CD4-positive, alpha-beta T cell treated with Interleukin-1 beta for 1 hour (primary cell): ENCODE results near the gene IGSF3.
"Not testable (repeated sequence)": the region's sequence is repeated elsewhere in the genome, so short reads cannot be mapped to it uniquely, and the experiment has no call there.

Experiments used
- DNase-seq, 2 donors: peaks; one replicate each; pipeline ENCODE4 v3.0.0-alpha.2; 2020 to 2022

Gene IGSF3

GRCh38 chr1:116658645-116659044 is 8.9 kb downstream of the IGSF3 start:
- DNase-seq = not testable (repeated sequence)

GRCh38 chr1:116657836-116658235 is 9.7 kb downstream of the IGSF3 start:
- not testable (repeated sequence) for DNase-seq

GRCh38 chr1:116654351-116654750 is 13.2 kb downstream of the IGSF3 start:
- no peak for DNase-seq

GRCh38 chr1:116652598-116652997 is 14.9 kb downstream of the IGSF3 start:
- not testable (repeated sequence) for DNase-seq

GRCh38 chr1:116650781-116651180 is 16.8 kb downstream of the IGSF3 start:
- not testable (repeated sequence) for DNase-seq

- not testable (repeated sequence) for DNase-seq
Observed at GRCh38 chr1:116649041-116649440, 18.5 kb downstream of the IGSF3 start.

- not testable (repeated sequence) for DNase-seq
Observed at GRCh38 chr1:116648325-116648724, 19.2 kb downstream of the IGSF3 start.

- not testable (repeated sequence) for DNase-seq
Observed at GRCh38 chr1:116647186-116647585, 20.3 kb downstream of the IGSF3 start.

GRCh38 chr1:116646673-116647170 is 20.8 kb downstream of the IGSF3 start:
- not testable (repeated sequence) for DNase-seq

- DNase-seq = not testable (repeated sequence)
Observed at GRCh38 chr1:116645802-116646672, 21.5 kb downstream of the IGSF3 start.

GRCh38 chr1:116644993-116645392 is 22.5 kb downstream of the IGSF3 start:
- DNase-seq = not testable (repeated sequence)

GRCh38 chr1:116644096-116644495 is 23.4 kb downstream of the IGSF3 start:
- not testable (repeated sequence) for DNase-seq

GRCh38 chr1:116643281-116643751 is 24.2 kb downstream of the IGSF3 start:
- DNase-seq = not testable (repeated sequence)

- DNase-seq = not testable (repeated sequence)
Observed at GRCh38 chr1:116642311-116643280, 24.9 kb downstream of the IGSF3 start.

- not testable (repeated sequence) for DNase-seq
Observed at GRCh38 chr1:116637583-116637982, 29.9 kb downstream of the IGSF3 start.

GRCh38 chr1:116636584-116636983 is 30.9 kb downstream of the IGSF3 start:
- DNase-seq = not testable (repeated sequence)

GRCh38 chr1:116634386-116634785 is 33.1 kb downstream of the IGSF3 start:
- not testable (repeated sequence) for DNase-seq

- not testable (repeated sequence) for DNase-seq
Observed at GRCh38 chr1:116631996-116632925, 35.3 kb downstream of the IGSF3 start.

GRCh38 chr1:116631554-116631953 is 36.0 kb downstream of the IGSF3 start:
- not testable (repeated sequence) for DNase-seq

- DNase-seq = not testable (repeated sequence)
Observed at GRCh38 chr1:116630057-116630456, 37.5 kb downstream of the IGSF3 start.

GRCh38 chr1:116629441-116629840 is 38.1 kb downstream of the IGSF3 start:
- not testable (repeated sequence) for DNase-seq

- no peak for DNase-seq
Observed at GRCh38 chr1:116628448-116628847, 39.1 kb downstream of the IGSF3 start.
